ENCODE results near the gene LHFPL2.
A peak's percentile ranks its signal among the peaks of the same experiment; 100 is the strongest.

LHFPL2 gene

GRCh38 chr5:78521455-78521854 lies 127.1 kb downstream of the LHFPL2 start:
- no peak overlapping the region for H3K9ac ChIP-seq (ENCODE audit: low read length)
- H3K4me1 ChIP-seq (ENCODE audit: control insufficient read depth, low read depth, low read length) = peaks cover 6% of the 10 kb centered on the region
- no peak overlapping the region for H3K27ac ChIP-seq (ENCODE audit: low read length)
- H3K27me3 ChIP-seq (ENCODE audit: control insufficient read depth, insufficient read depth, low read length) = no peaks in the 10 kb centered on the region
- no peaks in the 10 kb centered on the region for H3K36me3 ChIP-seq (ENCODE audit: control insufficient read depth, low read depth, low read length)
- H3K9me3 ChIP-seq (ENCODE audit: control insufficient read depth, low read depth, low read length) = no peaks in the 10 kb centered on the region
- H3K4me3 ChIP-seq (ENCODE audit: low read length) = no peak overlapping the region

GRCh38 chr5:78519198-78519941 lies 129.2 kb downstream of the LHFPL2 start:
- no peak overlapping the region for H3K9ac ChIP-seq (ENCODE audit: low read length)
- no peaks in the 10 kb centered on the region for H3K27me3 ChIP-seq (ENCODE audit: control insufficient read depth, insufficient read depth, low read length)
- H3K4me1 ChIP-seq (ENCODE audit: control insufficient read depth, low read depth, low read length) = peaks cover 6% of the 10 kb centered on the region
- H3K4me3 ChIP-seq (ENCODE audit: low read length) = no peak overlapping the region
- no peak overlapping the region for H3K27ac ChIP-seq (ENCODE audit: low read length)
- H3K36me3 ChIP-seq (ENCODE audit: control insufficient read depth, low read depth, low read length) = no peaks in the 10 kb centered on the region
- no peaks in the 10 kb centered on the region for H3K9me3 ChIP-seq (ENCODE audit: control insufficient read depth, low read depth, low read length)

- H3K4me1 ChIP-seq (ENCODE audit: control insufficient read depth, low read depth, low read length) = peaks cover 6% of the 10 kb centered on the region
- no peak overlapping the region for H3K27ac ChIP-seq (ENCODE audit: low read length)
- H3K9ac ChIP-seq (ENCODE audit: low read length) = no peak overlapping the region
- H3K36me3 ChIP-seq (ENCODE audit: control insufficient read depth, low read depth, low read length) = no peaks in the 10 kb centered on the region
- H3K4me3 ChIP-seq (ENCODE audit: low read length) = no peak overlapping the region
- no peaks in the 10 kb centered on the region for H3K9me3 ChIP-seq (ENCODE audit: control insufficient read depth, low read depth, low read length)
- no peaks in the 10 kb centered on the region for H3K27me3 ChIP-seq (ENCODE audit: control insufficient read depth, insufficient read depth, low read length)
Measured at GRCh38 chr5:78518365-78519197, 130.0 kb downstream of the LHFPL2 start.

GRCh38 chr5:78515670-78516069 lies 132.9 kb downstream of the LHFPL2 start:
- H3K9ac ChIP-seq (ENCODE audit: low read length) = no peak overlapping the region
- H3K9me3 ChIP-seq (ENCODE audit: control insufficient read depth, low read depth, low read length) = no peaks in the 10 kb centered on the region
- no peaks in the 10 kb centered on the region for H3K27me3 ChIP-seq (ENCODE audit: control insufficient read depth, insufficient read depth, low read length)
- no peak overlapping the region for H3K27ac ChIP-seq (ENCODE audit: low read length)
- H3K36me3 ChIP-seq (ENCODE audit: control insufficient read depth, low read depth, low read length) = no peaks in the 10 kb centered on the region
- no peak overlapping the region for H3K4me3 ChIP-seq (ENCODE audit: low read length)
- peaks cover 14% of the 10 kb centered on the region for H3K4me1 ChIP-seq (ENCODE audit: control insufficient read depth, low read depth, low read length)

- Histone ChIP-seq H3K27me3 (ENCODE audit: control insufficient read depth, insufficient read depth, low read length) (no peaks in the 10 kb centered on the region), H3K4me3 (ENCODE audit: low read length) (no peak overlapping the region), H3K4me1 (ENCODE audit: control insufficient read depth, low read depth, low read length) (peaks cover 17% of the 10 kb centered on the region), H3K9me3 (ENCODE audit: control insufficient read depth, low read depth, low read length) (no peaks in the 10 kb centered on the region), H3K9ac (ENCODE audit: low read length) (no peak overlapping the region), H3K36me3 (ENCODE audit: control insufficient read depth, low read depth, low read length) (no peaks in the 10 kb centered on the region), H3K27ac (ENCODE audit: low read length) (no peak overlapping the region)
Measured at GRCh38 chr5:78514427-78515330, 133.9 kb downstream of the LHFPL2 start.

GRCh38 chr5:78513441-78513840 lies 135.1 kb downstream of the LHFPL2 start:
- no peak overlapping the region for H3K27ac ChIP-seq (ENCODE audit: low read length)
- H3K9ac ChIP-seq (ENCODE audit: low read length) = no peak overlapping the region
- H3K27me3 ChIP-seq (ENCODE audit: control insufficient read depth, insufficient read depth, low read length) = no peaks in the 10 kb centered on the region
- H3K9me3 ChIP-seq (ENCODE audit: control insufficient read depth, low read depth, low read length) = no peaks in the 10 kb centered on the region
- H3K4me3 ChIP-seq (ENCODE audit: low read length) = no peak overlapping the region
- H3K36me3 ChIP-seq (ENCODE audit: control insufficient read depth, low read depth, low read length) = no peaks in the 10 kb centered on the region
- H3K4me1 ChIP-seq (ENCODE audit: control insufficient read depth, low read depth, low read length) = peaks cover 21% of the 10 kb centered on the region

GRCh38 chr5:78512435-78512834 lies 136.1 kb downstream of the LHFPL2 start:
- Histone ChIP-seq H3K4me1 (ENCODE audit: control insufficient read depth, low read depth, low read length) (peaks cover 24% of the 10 kb centered on the region), H3K4me3 (ENCODE audit: low read length) (no peak overlapping the region), H3K9ac (ENCODE audit: low read length) (no peak overlapping the region), H3K36me3 (ENCODE audit: control insufficient read depth, low read depth, low read length) (no peaks in the 10 kb centered on the region), H3K9me3 (ENCODE audit: control insufficient read depth, low read depth, low read length) (no peaks in the 10 kb centered on the region), H3K27me3 (ENCODE audit: control insufficient read depth, insufficient read depth, low read length) (no peaks in the 10 kb centered on the region), H3K27ac (ENCODE audit: low read length) (no peak overlapping the region)

GRCh38 chr5:78511121-78511906 lies 137.3 kb downstream of the LHFPL2 start:
- no peaks in the 10 kb centered on the region for H3K36me3 ChIP-seq (ENCODE audit: control insufficient read depth, low read depth, low read length)
- H3K4me3 ChIP-seq (ENCODE audit: low read length) = no peak overlapping the region
- H3K4me1 ChIP-seq (ENCODE audit: control insufficient read depth, low read depth, low read length) = peaks cover 24% of the 10 kb centered on the region
- H3K9me3 ChIP-seq (ENCODE audit: control insufficient read depth, low read depth, low read length) = no peaks in the 10 kb centered on the region
- no peak overlapping the region for H3K9ac ChIP-seq (ENCODE audit: low read length)
- H3K27ac ChIP-seq (ENCODE audit: low read length) = no peak overlapping the region
- H3K27me3 ChIP-seq (ENCODE audit: control insufficient read depth, insufficient read depth, low read length) = no peaks in the 10 kb centered on the region

GRCh38 chr5:78509884-78510769 lies 138.4 kb downstream of the LHFPL2 start:
- Histone ChIP-seq H3K36me3 (ENCODE audit: control insufficient read depth, low read depth, low read length) (no peaks in the 10 kb centered on the region), H3K4me3 (ENCODE audit: low read length) (peak overlapping the region; percentile 29), H3K9ac (ENCODE audit: low read length) (no peak overlapping the region), H3K4me1 (ENCODE audit: control insufficient read depth, low read depth, low read length) (peaks cover 28% of the 10 kb centered on the region), H3K27me3 (ENCODE audit: control insufficient read depth, insufficient read depth, low read length) (no peaks in the 10 kb centered on the region), H3K27ac (ENCODE audit: low read length) (no peak overlapping the region), H3K9me3 (ENCODE audit: control insufficient read depth, low read depth, low read length) (no peaks in the 10 kb centered on the region)

GRCh38 chr5:78509145-78509865 lies 139.3 kb downstream of the LHFPL2 start:
- no peak overlapping the region for H3K27ac ChIP-seq (ENCODE audit: low read length)
- H3K36me3 ChIP-seq (ENCODE audit: control insufficient read depth, low read depth, low read length) = no peaks in the 10 kb centered on the region
- no peak overlapping the region for H3K9ac ChIP-seq (ENCODE audit: low read length)
- H3K4me3 ChIP-seq (ENCODE audit: low read length) = no peak overlapping the region
- H3K27me3 ChIP-seq (ENCODE audit: control insufficient read depth, insufficient read depth, low read length) = no peaks in the 10 kb centered on the region
- H3K9me3 ChIP-seq (ENCODE audit: control insufficient read depth, low read depth, low read length) = no peaks in the 10 kb centered on the region
- H3K4me1 ChIP-seq (ENCODE audit: control insufficient read depth, low read depth, low read length) = peaks cover 31% of the 10 kb centered on the region

Measured in iPS-18a (cell line).